ENCODE data around the gene NMNAT3. TPM values are rescaled to one million over a fixed set of nuclear protein-coding genes. Genes with fewer than 3 reads are reported as not detected.

The NMNAT3 gene
- total RNA-seq, 1 experiment from 2014 or later, result 73.6 TPM

DNA sequence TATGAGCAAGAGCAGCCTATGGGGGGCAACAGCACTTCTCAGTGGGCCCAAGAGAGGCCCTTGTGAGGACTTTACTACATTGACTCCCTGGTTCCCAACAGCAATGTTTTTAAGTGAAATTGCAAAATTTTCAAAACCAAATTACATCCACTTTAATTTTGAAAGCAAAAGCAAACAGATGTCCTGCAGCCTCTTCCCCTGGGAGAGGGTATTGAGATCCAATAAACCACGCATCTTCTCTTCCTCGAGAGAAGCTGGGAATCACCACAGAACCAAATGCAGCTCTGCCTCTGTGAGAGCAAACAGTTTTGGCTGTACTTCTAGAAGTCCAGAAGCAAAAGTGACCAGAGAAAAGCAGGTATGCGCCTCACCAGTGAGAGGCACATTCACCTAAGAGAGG is 25.2 kb downstream of the NMNAT3 start:
- in situ Hi-C loops (cut with HindIII; ENCODE audit: low pct_unique_long_range_greater_than_20kb, low sequenced_read_pairs), result no loop called here
- DNase-seq (ENCODE audit: low read depth), result no peak

DNA sequence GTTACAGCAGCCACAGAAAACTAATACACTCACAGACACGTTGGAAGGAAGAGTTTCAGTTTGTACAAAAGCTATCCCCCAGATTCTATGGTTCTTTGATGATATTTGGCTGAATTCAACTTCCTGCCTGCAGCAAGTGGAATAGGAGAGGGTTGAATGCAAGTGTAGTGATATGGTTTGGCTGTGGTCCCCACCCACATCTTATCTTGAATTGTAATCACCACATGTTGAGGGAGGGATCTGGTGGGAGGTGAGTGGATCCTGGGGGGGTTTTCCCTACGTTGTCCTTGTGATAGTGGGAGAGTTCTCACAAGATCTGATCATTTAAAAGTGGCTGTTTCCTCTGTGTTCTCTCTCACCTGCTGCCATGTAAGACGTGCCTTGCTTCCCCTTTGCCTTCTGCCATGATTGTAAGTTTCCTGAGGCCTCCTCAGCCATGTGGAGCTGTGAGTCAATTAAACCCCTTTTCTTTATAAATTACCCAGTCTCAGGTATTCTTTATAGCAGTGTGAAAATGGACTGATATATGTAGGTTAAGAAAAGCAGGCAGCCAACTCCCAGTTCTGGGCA is 29.8 kb downstream of the NMNAT3 start:
- in situ Hi-C loops (cut with HindIII; ENCODE audit: low pct_unique_long_range_greater_than_20kb, low sequenced_read_pairs), result no loop called here
- no peak for DNase-seq (ENCODE audit: low read depth)

DNA sequence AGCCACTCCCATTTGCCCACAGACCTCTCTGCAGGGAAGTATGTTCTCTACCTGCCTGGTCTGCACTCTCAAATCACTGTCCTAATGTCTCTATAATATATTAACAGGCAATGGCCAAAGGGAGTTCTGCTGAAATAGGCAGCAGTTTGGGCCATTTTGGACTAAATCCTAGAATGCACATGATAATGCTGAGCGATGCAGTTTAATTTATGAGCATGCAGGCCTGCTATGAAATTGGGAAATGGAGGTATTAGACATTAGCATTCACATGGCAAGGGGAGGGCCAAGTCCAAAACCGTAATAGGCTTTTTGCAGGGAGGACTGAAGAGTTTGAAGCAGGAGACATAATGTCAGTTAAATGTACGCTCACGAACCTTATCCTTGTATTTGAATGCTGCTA is 31.3 kb downstream of the NMNAT3 start:
- in situ Hi-C loops (cut with HindIII; ENCODE audit: low pct_unique_long_range_greater_than_20kb, low sequenced_read_pairs), result no loop called here
- DNase-seq (ENCODE audit: low read depth), result no peak

DNA sequence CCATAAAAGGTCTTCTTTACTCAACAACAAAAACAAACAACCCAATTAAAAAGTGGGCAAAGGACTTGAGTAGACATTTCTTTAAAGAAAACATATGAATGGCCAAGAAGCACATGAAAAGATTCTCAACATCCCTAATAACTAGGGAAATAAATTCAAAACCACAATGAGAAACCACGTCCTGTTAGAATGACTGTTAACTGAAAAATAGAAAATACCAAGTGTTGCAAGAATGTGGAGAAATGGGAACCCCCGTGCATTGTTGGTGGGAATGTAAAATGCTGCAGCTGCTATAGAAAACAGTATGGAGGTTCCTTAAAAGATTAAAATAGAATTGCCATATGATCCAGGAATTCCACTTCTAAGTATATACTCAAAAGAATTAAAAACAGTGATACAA is 34.8 kb downstream of the NMNAT3 start:
- in situ Hi-C loops (cut with HindIII; ENCODE audit: low pct_unique_long_range_greater_than_20kb, low sequenced_read_pairs), result no loop called here
- DNase-seq (ENCODE audit: low read depth), result no peak

DNA sequence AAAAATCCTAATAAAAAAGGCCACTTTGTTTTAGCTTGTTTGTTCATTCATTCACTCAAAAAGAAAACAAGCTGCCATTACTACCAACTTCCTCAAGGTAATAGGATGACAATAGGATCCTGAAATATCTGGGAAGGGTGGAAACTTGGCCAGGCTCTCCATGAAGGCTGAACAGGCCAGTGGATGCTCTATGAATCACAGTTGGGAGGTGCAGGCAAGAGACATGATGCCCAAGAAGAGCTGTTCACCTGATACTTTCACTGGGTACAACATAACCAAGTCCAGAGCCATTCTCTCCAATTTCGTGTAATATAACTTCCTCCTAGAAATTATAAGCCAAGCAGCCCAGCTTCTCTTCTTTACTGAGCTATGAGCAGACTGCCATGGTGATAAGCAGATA is 37.3 kb downstream of the NMNAT3 start:
- no peak for DNase-seq (ENCODE audit: low read depth)
- in situ Hi-C loops (cut with HindIII; ENCODE audit: low pct_unique_long_range_greater_than_20kb, low sequenced_read_pairs), result no loop called here

DNA sequence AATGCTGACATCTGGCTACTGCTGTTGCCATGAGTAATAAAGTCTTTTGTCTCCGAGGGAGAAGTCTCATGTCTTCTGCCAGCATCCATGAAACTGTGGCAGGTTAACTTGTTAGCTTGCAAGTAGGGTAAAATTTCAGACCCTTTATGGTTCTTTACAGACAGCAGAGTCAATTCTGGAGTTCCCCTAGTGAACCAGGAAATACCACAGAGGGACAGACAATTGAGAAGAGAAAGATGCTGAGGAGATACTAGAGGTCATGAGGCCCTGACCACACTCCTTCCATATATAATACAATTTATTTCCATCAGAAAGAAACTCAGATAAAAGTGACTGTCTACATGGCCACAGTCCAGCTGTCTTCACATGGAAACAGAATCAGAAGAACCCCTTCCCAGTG is 38.1 kb downstream of the NMNAT3 start:
- in situ Hi-C loops (cut with HindIII; ENCODE audit: low pct_unique_long_range_greater_than_20kb, low sequenced_read_pairs), result no loop called here
- DNase-seq (ENCODE audit: low read depth), result no peak

DNA sequence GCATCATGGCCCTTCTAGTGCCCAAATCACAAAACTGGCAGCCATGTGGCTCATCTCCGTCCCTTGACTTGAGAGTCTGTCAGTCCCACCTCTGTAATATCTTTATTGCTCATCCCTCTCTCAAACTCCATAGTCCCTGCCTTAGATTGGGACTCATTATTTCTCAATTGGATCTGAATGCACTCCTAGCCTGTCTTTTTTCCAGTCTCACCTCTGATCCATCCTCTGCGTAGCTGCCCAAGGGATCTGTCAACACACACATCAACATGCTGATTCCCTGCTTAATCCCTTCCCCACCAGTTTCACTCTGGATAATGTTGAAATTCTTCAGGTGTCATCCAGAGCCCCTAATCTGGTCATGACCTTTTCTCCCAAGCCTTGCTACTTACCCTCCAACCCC is 39.3 kb downstream of the NMNAT3 start:
- in situ Hi-C loops (cut with HindIII; ENCODE audit: low pct_unique_long_range_greater_than_20kb, low sequenced_read_pairs), result no loop called here

DNA sequence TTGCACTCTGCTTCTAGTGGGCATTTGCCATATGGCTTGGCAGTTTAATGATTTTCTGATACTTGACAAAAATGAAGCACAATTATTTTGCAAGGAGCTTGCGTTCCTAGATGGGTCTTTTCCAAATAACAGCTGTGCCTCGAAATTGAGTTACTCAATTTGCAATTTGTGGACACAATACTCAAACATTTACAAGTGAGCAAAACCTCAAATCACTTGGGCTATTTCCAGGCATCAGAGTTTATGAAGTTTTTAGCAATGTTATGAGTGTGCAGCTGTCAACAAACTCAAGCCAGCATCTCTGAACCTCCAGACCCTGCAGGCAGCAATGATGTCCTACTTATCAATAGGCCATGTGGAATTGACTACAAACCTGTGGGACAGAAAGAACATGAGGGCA is 41.3 kb downstream of the NMNAT3 start:
- no peak for DNase-seq (ENCODE audit: low read depth)
- in situ Hi-C loops (cut with HindIII; ENCODE audit: low pct_unique_long_range_greater_than_20kb, low sequenced_read_pairs), result no loop called here

More for the DNA sequence above, 39.3 kb downstream of the NMNAT3 start:
- no peak for DNase-seq (ENCODE audit: low read depth)

DNA sequence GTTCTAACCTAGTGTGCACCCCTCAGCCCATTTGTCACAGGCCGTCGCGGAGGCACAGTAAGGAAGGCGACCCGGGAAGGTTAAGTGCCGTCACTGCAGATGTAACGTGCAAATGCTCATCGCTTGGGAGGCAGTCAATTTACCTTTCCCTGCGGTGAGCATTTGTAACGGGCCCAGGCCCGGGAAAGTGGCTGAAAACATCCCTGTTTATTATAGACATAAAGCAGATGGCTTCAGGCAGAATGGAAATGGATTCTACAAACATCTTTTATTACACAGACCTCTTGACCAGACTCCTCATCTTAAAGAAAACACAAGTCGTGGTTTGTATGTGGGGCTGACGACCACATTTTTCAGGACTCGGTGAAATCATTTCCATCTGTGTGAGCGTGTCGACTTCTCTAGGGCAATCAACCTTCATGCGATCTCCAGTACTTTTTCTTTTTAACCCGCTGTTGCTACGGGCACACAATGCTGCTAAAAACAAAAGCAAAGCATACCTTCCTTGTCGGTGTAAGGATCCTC is 43.6 kb downstream of the NMNAT3 start:
- no peak for DNase-seq (ENCODE audit: low read depth)
- in situ Hi-C loops (cut with HindIII; ENCODE audit: low pct_unique_long_range_greater_than_20kb, low sequenced_read_pairs), result no loop called here

DNA sequence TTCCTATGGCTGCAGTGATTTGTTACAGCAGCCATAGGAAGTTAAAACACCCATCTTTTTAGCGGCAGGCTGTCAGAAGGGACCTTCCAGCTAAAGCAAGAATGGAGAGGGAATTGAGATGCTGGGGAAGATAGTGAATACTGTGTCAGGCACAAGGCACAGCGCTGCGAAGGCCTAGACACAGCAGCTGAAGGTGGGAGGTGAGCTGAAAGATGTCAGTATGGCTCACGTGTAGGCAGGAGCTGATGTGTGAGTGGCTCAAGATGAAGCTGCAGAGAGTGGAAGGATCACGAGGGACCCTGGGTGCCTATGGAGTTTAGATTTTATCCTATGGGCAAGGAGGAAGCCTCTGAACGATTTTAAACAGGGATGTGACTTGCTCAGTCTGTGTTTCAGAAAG is 44.3 kb downstream of the NMNAT3 start:
- no peak for DNase-seq (ENCODE audit: low read depth)
- in situ Hi-C loops (cut with HindIII; ENCODE audit: low pct_unique_long_range_greater_than_20kb, low sequenced_read_pairs), result no loop called here

DNA sequence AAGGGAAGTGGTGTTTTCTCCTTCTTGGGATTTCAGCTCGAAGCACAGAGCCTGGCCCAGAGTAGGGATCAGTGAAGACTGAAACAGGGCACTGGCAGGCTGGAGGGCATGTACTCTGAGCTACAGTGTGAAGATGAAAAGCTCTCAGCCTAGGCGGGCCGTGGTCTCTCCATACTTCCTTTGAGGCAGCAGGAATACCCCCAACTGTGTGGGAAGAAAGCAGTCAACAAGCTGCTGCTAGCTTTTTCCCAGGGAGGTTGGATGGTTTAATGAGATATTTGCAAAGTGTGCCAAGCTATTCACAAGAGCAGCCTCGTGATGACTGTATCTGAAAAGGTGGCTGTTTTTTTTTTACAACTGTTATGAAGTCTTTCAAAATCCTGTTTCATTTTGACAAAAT is 47.2 kb downstream of the NMNAT3 start:
- in situ Hi-C loops (cut with HindIII; ENCODE audit: low pct_unique_long_range_greater_than_20kb, low sequenced_read_pairs), result no loop called here
- no peak for DNase-seq (ENCODE audit: low read depth)

DNA sequence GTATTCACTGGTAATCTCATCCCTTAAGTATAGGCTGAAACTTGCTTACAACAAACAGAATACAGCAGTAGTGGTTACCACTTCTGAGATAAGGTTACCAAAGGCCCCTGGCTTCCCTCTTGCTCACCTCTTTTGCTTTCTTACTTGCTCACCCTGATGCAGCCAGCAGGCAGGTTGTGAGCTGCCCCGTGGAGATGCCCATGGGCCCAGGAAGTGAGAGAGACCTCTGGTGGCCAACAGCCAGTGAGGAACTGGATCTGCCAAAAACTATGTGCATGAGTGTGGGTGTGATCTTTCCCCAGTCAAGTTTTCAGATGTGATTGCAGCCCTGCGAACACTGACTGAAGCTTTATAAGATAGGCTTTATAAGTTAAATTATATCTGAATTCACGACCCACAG is 48.7 kb downstream of the NMNAT3 start:
- in situ Hi-C loops (cut with HindIII; ENCODE audit: low pct_unique_long_range_greater_than_20kb, low sequenced_read_pairs), result no loop called here
- no peak for DNase-seq (ENCODE audit: low read depth)

DNA sequence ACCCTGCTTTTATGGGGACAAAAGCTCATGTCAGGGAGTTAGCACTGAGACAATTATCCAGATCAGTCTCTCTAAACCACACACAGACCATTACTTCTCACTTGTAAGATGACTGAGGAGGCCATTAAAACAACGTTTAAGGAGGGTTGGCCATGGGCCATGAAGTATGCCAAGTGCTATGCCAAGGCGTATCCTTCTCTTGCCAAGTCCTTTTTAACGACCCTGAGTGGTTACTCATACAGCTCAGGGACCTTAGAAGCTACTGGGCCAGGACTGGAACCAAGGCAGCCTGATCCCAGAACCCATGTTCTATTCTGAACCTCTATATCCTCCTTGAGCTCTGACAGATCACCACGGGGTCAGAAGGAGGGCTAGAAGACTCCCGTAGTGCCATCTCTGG is 50.0 kb downstream of the NMNAT3 start:
- in situ Hi-C loops (cut with HindIII; ENCODE audit: low pct_unique_long_range_greater_than_20kb, low sequenced_read_pairs), result no loop called here
- DNase-seq (ENCODE audit: low read depth), result no peak

DNA sequence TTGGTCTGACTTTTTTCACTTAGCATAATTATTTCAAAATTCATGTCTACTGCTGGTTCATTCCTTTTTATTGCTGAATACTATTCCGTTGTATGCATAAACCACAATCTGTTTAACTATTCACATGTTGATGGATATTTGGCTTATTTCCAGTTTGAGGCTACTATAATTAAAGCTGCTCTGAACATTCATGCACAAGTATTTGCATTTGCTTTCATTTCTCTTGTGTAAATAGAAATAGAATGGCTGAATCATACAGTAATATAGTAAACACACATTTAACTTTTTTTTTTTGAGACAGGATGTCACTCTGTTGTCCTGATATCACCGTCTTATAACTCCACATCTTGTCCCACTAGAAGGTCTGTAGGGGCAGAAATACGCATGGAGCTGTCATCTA is 57.3 kb downstream of the NMNAT3 start:
- in situ Hi-C loops (cut with HindIII; ENCODE audit: low pct_unique_long_range_greater_than_20kb, low sequenced_read_pairs), result no loop called here
- no peak for DNase-seq (ENCODE audit: low read depth)

DNA sequence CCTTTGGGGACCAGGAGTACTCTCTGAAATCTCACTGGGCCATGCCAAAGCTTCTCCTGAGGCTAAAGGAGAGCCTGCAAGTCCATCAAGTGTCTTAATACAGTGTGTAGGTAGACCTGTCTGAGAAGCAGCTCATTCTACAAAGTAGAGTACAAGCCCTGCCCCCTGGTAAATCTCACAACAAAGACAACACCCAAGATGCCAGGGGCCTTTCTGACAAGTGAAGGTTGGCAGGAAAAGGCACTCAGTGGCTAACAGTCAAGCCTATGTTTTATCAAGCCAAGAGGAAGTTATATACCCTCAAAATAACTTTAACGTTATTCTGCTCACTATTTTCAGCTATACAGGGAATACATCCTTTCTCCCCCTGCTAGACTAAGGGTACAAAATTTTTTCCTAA is 58.3 kb downstream of the NMNAT3 start:
- DNase-seq (ENCODE audit: low read depth), result no peak
- in situ Hi-C loops (cut with HindIII; ENCODE audit: low pct_unique_long_range_greater_than_20kb, low sequenced_read_pairs), result no loop called here

DNA sequence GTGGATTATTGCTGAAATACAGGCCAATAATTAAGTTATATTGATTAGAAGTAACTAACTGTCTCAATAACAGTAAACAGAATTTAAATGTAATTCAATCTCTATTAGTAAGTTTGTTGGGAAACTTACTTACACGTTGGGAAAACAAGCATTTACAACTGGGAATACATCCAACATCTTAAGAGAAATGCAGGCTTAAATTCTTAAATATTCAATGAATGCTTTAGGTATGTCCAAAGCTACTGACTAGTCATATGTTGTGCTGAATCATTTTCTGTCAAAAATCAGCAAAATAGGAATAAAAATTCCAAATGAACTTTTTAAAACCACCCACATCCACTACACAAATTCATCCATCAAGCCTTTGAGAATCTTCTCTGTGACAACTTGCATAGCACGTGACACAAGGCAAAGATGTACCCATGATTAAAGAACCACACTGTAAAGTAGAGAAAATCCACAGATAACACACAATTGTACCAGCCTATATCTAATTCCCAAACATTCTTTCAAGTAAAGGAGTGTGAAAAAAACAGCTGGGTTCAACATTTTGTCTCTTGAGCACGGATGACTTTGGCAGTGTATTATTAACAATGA is 60.0 kb downstream of the NMNAT3 start:
- in situ Hi-C loops (cut with HindIII; ENCODE audit: low pct_unique_long_range_greater_than_20kb, low sequenced_read_pairs), result no loop called here
- no peak for DNase-seq (ENCODE audit: low read depth)

DNA sequence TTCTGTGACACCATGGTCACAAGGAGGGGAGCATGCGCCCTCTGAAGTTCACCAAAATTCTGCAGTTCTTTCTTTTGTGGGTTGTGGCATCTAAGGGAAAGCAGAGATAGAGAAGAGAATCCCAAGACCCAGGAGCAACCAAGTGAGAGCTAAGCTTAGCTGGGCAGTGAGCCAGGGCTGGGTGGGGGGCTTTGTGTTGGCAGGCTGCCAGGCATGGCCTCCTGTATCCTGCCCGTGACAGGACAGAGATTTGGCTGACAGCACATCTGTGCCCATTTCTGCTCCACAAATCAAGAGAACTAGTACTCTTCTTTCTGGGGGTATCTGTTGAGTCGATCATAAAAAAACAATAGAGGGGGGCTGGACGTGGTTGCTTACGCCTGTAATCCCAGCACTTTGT is 66.2 kb downstream of the NMNAT3 start:
- DNase-seq (ENCODE audit: low read depth), result no peak
- in situ Hi-C loops (cut with HindIII; ENCODE audit: low pct_unique_long_range_greater_than_20kb, low sequenced_read_pairs), result no loop called here

DNA sequence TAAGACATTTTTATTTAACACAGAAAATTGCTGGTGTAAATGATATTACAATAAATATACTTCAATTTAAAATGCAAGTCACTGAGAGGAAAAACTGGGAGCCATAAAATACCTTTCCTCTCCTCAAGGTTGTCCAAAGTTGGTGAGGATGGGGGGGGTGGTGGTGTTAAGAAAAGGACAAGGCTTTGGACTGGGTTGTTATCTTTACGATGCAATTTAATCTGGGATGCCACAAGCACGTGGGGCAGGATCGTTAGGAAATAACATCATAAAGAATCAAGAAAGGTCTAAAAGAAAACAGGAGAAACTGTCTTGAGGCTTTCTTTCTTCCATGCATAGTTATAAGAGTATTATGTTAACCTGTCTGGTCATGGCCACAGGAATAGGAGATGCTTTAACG is 66.9 kb downstream of the NMNAT3 start:
- no peak for DNase-seq (ENCODE audit: low read depth)
- in situ Hi-C loops (cut with HindIII; ENCODE audit: low pct_unique_long_range_greater_than_20kb, low sequenced_read_pairs), result no loop called here

DNA sequence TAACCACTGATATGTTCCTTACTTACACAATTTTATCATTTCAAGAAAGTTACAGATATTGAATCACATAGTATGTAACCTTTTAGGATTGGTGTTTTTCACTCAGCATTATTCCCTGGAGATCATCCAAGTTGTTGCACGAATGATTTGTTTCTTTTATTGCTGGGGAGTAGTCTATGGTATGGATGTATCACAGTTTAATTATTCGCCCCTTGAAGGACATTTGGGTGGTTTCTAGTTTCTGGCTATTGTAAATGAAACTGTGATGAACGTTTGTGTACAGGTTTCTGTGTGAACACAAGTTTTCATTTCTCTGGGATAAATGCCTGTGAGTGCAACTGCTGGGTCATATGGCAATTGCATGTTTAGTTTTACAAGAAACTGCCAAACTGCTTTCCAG is 68.8 kb downstream of the NMNAT3 start:
- DNase-seq (ENCODE audit: low read depth), result no peak
- in situ Hi-C loops (cut with HindIII; ENCODE audit: low pct_unique_long_range_greater_than_20kb, low sequenced_read_pairs), result no loop called here

DNA sequence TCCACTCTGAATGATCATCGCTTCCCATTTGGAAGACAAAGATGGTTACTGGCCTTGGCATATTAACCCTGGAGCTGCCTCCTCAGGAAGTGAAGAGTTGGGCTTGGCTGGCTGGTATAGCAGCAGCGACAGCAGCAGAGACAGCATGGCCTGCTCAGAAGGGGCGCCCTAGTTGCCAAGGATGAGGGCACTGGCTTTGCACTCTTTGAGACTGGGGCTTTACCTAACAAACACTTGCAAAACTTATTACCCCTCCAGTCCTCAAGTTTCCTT is 69.7 kb downstream of the NMNAT3 start:
- in situ Hi-C loops (cut with HindIII; ENCODE audit: low pct_unique_long_range_greater_than_20kb, low sequenced_read_pairs), result no loop called here
- no peak for DNase-seq (ENCODE audit: low read depth)

Measured in Caki2 (cell line).